HepG2 (cell line): ENCODE measurements around the gene CUL9. TPM values are rescaled to one million over a fixed set of nuclear protein-coding genes. Genes with fewer than 3 reads are reported as not detected.

Experiments
- BCL6 ChIP-seq: IDR thresholded peaks from 2 replicates; pipeline ENCODE4 v1.6.1; 2016; ENCODE audit warnings: missing genetic modification reagents, missing compliant biosample characterization
- CAMTA2 ChIP-seq: sonication (generic); formaldehyde crosslinking; IDR thresholded peaks from 2 replicates; pipeline ENCODE4 v1.4.0; 2020; ENCODE audit warnings: mild to moderate bottlenecking, missing genetic modification reagents, borderline replicate concordance
- CEBPG ChIP-seq: IDR thresholded peaks from 2 replicates; pipeline ENCODE4 v1.6.1; 2016
- CREM ChIP-seq, 2 experiments: sonication (generic) in 1 of 2; formaldehyde crosslinking in 1 of 2; IDR thresholded peaks; 2 replicates each; pipeline versions ENCODE4 v1.4.0 to v1.6.1; 2016 to 2020; ENCODE audit warnings: antibody characterized with exemption in 1 of 2, mild to moderate bottlenecking in 1 of 2, missing genetic modification reagents in 1 of 2
- FOXC1 ChIP-seq: sonication (generic); formaldehyde crosslinking; IDR thresholded peaks from 2 replicates; pipeline ENCODE4 v1.8.0; 2022; ENCODE audit warnings: mild to moderate bottlenecking, missing genetic modification reagents, borderline replicate concordance
- IRF2 ChIP-seq: IDR thresholded peaks from 2 replicates; pipeline ENCODE4 v1.6.1; 2018; ENCODE audit warnings: missing genetic modification reagents, missing compliant biosample characterization
- KLF16 ChIP-seq, 2 experiments: sonication (generic) in 1 of 2; formaldehyde crosslinking in 1 of 2; IDR thresholded peaks; 2 replicates each; pipeline versions ENCODE4 v1.6.1 to v1.8.0; 2016 to 2023; ENCODE audit warnings: missing genetic modification reagents in 2 of 2, missing compliant biosample characterization in 1 of 2
- PAWR ChIP-seq: sonication (generic); formaldehyde crosslinking; IDR thresholded peaks from 2 replicates; pipeline ENCODE4 v1.4.0; 2020; ENCODE audit warnings: missing genetic modification reagents, mild to moderate bottlenecking, borderline replicate concordance
- RFX3 ChIP-seq: IDR thresholded peaks from 2 replicates; pipeline ENCODE4 v1.6.1; 2016; ENCODE audit warnings: missing biosample characterization, missing genetic modification reagents
- RFXAP ChIP-seq: sonication (generic); formaldehyde crosslinking; IDR thresholded peaks from 2 replicates; pipeline ENCODE4 v1.4.0; 2020; ENCODE audit warnings: missing genetic modification reagents, borderline replicate concordance
- SMAD9 ChIP-seq: sonication (generic); formaldehyde crosslinking; IDR thresholded peaks from 2 replicates; pipeline ENCODE4 v1.5.1; 2020; ENCODE audit warnings: mild to moderate bottlenecking, missing genetic modification reagents
- SMYD3 ChIP-seq: sonication (generic); formaldehyde crosslinking; IDR thresholded peaks from 2 replicates; pipeline ENCODE4 v1.8.1; 2023; ENCODE audit warnings: mild to moderate bottlenecking, missing genetic modification reagents
- SP4 ChIP-seq: sonication (generic); formaldehyde crosslinking; IDR thresholded peaks from 2 replicates; pipeline ENCODE4 v1.8.1; 2023; ENCODE audit warnings: mild to moderate bottlenecking, missing genetic modification reagents
- ZNF180 ChIP-seq: sonication (generic); formaldehyde crosslinking; IDR thresholded peaks from 2 replicates; pipeline ENCODE4 v1.4.0; 2020; ENCODE audit warnings: low read depth, missing genetic modification reagents, borderline replicate concordance
- ZNF496 ChIP-seq: sonication (generic); formaldehyde crosslinking; IDR thresholded peaks from 2 replicates; pipeline ENCODE4 v1.8.1; 2023; ENCODE audit warnings: mild to moderate bottlenecking, moderate library complexity, missing genetic modification reagents; ENCODE audit not compliant: insufficient replicate concordance
- ZNF616 ChIP-seq: sonication (generic); formaldehyde crosslinking; IDR thresholded peaks from 2 replicates; pipeline ENCODE4 v1.5.0; 2020; ENCODE audit warnings: low read depth, mild to moderate bottlenecking, missing genetic modification reagents
- ZNF670 ChIP-seq: sonication (generic); formaldehyde crosslinking; IDR thresholded peaks from 2 replicates; pipeline ENCODE4 v1.8.0; 2022; ENCODE audit warnings: mild to moderate bottlenecking, missing genetic modification reagents, borderline replicate concordance
- polyA plus RNA-seq, 8 experiments: library from polyadenylated mRNA; depleted of rRNA in 3 of 8; stranded (reverse) in 7 of 8; unstranded in 1 of 8; fragments of >200 nt; fragmentation: Illumina TruSeq in 4 of 8; extraction: Trizol in 4 of 8; gene quantifications; 2 replicates each; pipeline versions ENCODE4 v1.2.1 to v1.2.3, GENCODE V29; 2011 to 2016; ENCODE audit warnings: low read depth in 4 of 8, missing spikeins in 1 of 8, mixed read lengths in 1 of 8; ENCODE audit not compliant: insufficient read depth in 1 of 8
- total RNA-seq, 5 experiments: library from RNA; depleted of rRNA; stranded (reverse); fragments of >200 nt; fragmentation: Illumina TruSeq; extraction: Trizol; gene quantifications; 2 replicates each; pipeline ENCODE4 v1.2.3, GENCODE V29; 2016; ENCODE audit warnings: low read depth in 1 of 5
- TF ChIP-seq, protein P1 (sequence below): fragments of 450-650 bp; IDR thresholded peaks from 2 replicates; pipeline ENCODE4 v1.6.1; 2017
- TF ChIP-seq, protein P2 (sequence below): sonication (generic); formaldehyde crosslinking; IDR thresholded peaks from 2 replicates; pipeline ENCODE4 v1.5.0; 2020; ENCODE audit warnings: missing genetic modification reagents, mild to moderate bottlenecking, borderline replicate concordance
- TF ChIP-seq, protein P3 (sequence below): sonication (generic); formaldehyde crosslinking; IDR thresholded peaks from 2 replicates; pipeline ENCODE4 v1.9.0; 2021; ENCODE audit warnings: missing genetic modification reagents, mild to moderate bottlenecking, borderline replicate concordance
- TF ChIP-seq, protein P4 (sequence below): sonication (generic); formaldehyde crosslinking; IDR thresholded peaks from 2 replicates; pipeline ENCODE4 v1.5.0; 2020; ENCODE audit warnings: missing genetic modification reagents, mild to moderate bottlenecking, borderline replicate concordance
- TF ChIP-seq, protein P5 (sequence below): sonication (generic); formaldehyde crosslinking; IDR thresholded peaks from 2 replicates; pipeline ENCODE4 v1.8.0; 2022; ENCODE audit warnings: low read depth, missing genetic modification reagents

The CUL9 gene
- total and polyA plus RNA-seq, 2 of the 13 experiments (the other 11 are each of a cell fraction or from before 2014, with no cell fraction given): 11.4 to 13.7 TPM

DNA sequence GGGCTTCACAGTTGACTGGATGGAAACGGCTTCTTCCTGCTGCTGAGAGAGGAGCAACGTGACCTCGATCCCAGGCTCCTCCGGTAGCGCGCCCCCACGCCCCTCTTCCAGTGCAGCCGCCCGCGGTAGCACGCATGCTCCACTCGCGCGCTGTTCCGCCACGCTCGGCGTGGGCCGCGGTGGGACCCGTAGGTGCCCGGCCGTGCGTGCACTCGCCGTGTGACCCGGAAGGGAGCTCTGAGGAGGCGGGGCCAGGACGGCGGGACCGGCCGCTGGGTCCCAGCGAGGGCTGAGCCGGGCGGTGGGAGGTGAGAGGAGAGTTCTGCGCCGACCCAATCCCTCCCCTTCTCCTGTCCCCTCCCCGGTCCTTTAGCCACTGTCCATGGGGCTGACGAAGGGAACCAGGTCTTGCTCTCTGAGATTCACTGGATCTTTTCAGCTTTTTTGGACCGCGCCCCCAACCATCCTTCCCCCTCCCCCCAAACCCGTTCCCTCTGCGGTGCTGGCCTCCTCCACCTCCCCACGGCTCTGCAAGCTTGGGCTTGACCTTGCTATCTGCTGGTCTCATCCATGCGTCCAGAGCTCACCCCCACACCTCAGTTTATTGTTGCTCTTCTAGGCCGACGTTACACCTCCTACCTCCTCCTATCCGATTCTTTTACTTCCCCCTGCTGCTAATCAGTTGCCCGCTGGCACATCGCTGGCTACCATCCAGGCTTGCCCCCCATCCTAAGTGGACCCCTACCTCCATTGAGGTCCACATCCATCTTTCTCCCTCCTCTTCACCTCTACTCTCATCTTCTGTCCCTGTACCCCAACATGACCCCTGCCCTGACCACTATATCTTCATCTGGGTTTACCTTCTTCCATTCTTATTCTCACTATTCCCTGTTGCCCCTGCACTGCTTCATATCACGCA is at the start of gene CUL9 (continued):
- TF ChIP-seq PAWR: peak; percentile 94; the same call in 1 of the 2 replicates
- peak; percentile 68; the same call in 1 of the 2 replicates for TF ChIP-seq CAMTA2
- 0 out of 2 replicates have a peak, but pooled peaks have one; percentile 12 for TF ChIP-seq CEBPG (CRISPR knock-in tag)
- TF ChIP-seq SP4 (CRISPR knock-in tag): peak; percentile 78
- TF ChIP-seq, protein P1, sequence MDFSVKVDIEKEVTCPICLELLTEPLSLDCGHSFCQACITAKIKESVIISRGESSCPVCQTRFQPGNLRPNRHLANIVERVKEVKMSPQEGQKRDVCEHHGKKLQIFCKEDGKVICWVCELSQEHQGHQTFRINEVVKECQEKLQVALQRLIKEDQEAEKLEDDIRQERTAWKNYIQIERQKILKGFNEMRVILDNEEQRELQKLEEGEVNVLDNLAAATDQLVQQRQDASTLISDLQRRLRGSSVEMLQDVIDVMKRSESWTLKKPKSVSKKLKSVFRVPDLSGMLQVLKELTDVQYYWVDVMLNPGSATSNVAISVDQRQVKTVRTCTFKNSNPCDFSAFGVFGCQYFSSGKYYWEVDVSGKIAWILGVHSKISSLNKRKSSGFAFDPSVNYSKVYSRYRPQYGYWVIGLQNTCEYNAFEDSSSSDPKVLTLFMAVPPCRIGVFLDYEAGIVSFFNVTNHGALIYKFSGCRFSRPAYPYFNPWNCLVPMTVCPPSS: no peak
- TF ChIP-seq SMAD9 (CRISPR knock-in tag): no peak
- TF ChIP-seq BCL6 (CRISPR knock-in tag): peak; percentile 67; the same call in 1 of the 2 replicates
- TF ChIP-seq RFX3 (CRISPR knock-in tag): no peak; the same call in 1 of the 2 replicates
- TF ChIP-seq ZNF670 (CRISPR knock-in tag): peak; percentile 6; the same call in 1 of the 2 replicates
- no peak; the same call in 1 of the 2 replicates for TF ChIP-seq CREM (IDR thresholded peaks at IDR 0.05)
- TF ChIP-seq CREM (CRISPR knock-in tag; IDR thresholded peaks at IDR 0.05): no peak
- TF ChIP-seq, protein P2, sequence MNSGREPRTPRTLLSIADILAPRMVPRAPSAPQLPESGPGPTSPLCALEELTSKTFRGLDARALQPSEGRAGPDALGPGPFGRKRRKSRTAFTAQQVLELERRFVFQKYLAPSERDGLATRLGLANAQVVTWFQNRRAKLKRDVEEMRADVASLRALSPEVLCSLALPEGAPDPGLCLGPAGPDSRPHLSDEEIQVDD (CRISPR knock-in tag): no peak; the same call in 1 of the 2 replicates
- TF ChIP-seq, protein P3, sequence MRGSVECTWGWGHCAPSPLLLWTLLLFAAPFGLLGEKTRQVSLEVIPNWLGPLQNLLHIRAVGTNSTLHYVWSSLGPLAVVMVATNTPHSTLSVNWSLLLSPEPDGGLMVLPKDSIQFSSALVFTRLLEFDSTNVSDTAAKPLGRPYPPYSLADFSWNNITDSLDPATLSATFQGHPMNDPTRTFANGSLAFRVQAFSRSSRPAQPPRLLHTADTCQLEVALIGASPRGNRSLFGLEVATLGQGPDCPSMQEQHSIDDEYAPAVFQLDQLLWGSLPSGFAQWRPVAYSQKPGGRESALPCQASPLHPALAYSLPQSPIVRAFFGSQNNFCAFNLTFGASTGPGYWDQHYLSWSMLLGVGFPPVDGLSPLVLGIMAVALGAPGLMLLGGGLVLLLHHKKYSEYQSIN: 0 out of 2 replicates have a peak, but pooled peaks have one; percentile 50
- TF ChIP-seq RFXAP (CRISPR knock-in tag): peak; percentile 83; the same call in 1 of the 2 replicates
- TF ChIP-seq ZNF616 (CRISPR knock-in tag): peak; percentile 62; the same call in 1 of the 2 replicates
- TF ChIP-seq, protein P4, sequence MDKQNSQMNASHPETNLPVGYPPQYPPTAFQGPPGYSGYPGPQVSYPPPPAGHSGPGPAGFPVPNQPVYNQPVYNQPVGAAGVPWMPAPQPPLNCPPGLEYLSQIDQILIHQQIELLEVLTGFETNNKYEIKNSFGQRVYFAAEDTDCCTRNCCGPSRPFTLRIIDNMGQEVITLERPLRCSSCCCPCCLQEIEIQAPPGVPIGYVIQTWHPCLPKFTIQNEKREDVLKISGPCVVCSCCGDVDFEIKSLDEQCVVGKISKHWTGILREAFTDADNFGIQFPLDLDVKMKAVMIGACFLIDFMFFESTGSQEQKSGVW: no peak
- TF ChIP-seq, protein P5, sequence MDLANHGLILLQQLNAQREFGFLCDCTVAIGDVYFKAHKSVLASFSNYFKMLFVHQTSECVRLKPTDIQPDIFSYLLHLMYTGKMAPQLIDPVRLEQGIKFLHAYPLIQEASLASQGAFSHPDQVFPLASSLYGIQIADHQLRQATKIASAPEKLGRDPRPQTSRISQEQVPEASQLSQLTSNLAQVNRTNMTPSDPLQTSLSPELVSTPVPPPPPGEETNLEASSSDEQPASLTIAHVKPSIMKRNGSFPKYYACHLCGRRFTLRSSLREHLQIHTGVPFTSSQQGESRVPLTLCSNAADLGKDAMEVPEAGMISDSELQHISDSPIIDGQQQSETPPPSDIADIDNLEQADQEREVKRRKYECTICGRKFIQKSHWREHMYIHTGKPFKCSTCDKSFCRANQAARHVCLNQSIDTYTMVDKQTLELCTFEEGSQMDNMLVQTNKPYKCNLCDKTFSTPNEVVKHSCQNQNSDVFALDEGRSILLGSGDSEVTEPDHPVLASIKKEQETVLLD (CRISPR knock-in tag): peak; percentile 84
- no peak for TF ChIP-seq SMYD3
- no peak for TF ChIP-seq ZNF496 (CRISPR knock-in tag)
- TF ChIP-seq KLF16 (CRISPR knock-in tag; IDR thresholded peaks at IDR 0.05): peak in 1 of 2 experiments; percentile 85; a peak in 2 of 4 replicates
- TF ChIP-seq IRF2 (CRISPR knock-in tag): peak; percentile 94
- 0 out of 2 replicates have a peak, but pooled peaks have one; percentile 37 for TF ChIP-seq ZNF180 (CRISPR knock-in tag)
- TF ChIP-seq FOXC1: peak; percentile 71; the same call in 1 of the 2 replicates
